GM18867 (cell line): Measurements from ENCODE around the gene GMCL2.
"Not testable (repeated sequence)": the region's sequence is repeated elsewhere in the genome, so short reads cannot be mapped to it uniquely, and the experiment has no call there.

Source experiments
- ATAC-seq: cut with Tn5 transposase; IDR thresholded peaks from one replicate; pipeline ENCODE4 v1.9.1; 2021; ENCODE audit warnings: mild to moderate bottlenecking, moderate library complexity; ENCODE audit not compliant: unreplicated experiment

Gene GMCL2

GRCh38 chr5:178187014-178187413, at the start of gene GMCL2:
GMCL2 (minus strand) TSS chr5:178187371; CDS start chr5:178187299, 72 bp downstream.
- ATAC-seq = no peak

DNA sequence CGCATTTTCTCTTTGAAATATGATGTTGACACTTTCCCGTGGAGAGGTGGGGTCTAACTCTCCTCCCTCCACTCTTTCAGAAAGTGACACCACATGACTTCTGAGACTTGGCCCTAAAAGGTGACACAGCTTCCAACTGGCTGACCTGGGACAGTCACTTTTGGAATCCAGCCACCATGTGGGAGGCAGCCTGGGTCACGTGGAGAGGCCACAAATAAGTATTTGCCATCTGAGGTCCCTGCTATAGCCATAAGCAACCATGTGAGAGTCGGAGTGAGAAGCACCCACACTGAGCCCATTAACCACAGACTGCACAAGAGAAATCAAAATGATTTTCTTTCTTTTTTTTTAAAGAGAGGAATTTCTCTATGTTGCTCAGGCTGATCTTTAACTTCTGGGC, 49.5 kb upstream of the GMCL2 start:
- ATAC-seq = no peak

GRCh38 chr5:178236126-178236525, 49.0 kb upstream of the GMCL2 start:
- no peak for ATAC-seq

GRCh38 chr5:178235588-178235974, 48.4 kb upstream of the GMCL2 start:
- ATAC-seq = no peak

GRCh38 chr5:178234750-178235587, 47.8 kb upstream of the GMCL2 start:
- ATAC-seq = no peak

- ATAC-seq = no peak
Measured at GRCh38 chr5:178234121-178234749, 47.1 kb upstream of the GMCL2 start.

GRCh38 chr5:178232920-178233429, 45.8 kb upstream of the GMCL2 start:
- no peak for ATAC-seq

- ATAC-seq = peak; percentile 69
Measured at GRCh38 chr5:178232124-178232919, 45.2 kb upstream of the GMCL2 start, which contains the start of gene PHYKPL. PHYKPL (minus strand) TSS chr5:178232802; CDS start chr5:178232550, 252 bp downstream.

DNA sequence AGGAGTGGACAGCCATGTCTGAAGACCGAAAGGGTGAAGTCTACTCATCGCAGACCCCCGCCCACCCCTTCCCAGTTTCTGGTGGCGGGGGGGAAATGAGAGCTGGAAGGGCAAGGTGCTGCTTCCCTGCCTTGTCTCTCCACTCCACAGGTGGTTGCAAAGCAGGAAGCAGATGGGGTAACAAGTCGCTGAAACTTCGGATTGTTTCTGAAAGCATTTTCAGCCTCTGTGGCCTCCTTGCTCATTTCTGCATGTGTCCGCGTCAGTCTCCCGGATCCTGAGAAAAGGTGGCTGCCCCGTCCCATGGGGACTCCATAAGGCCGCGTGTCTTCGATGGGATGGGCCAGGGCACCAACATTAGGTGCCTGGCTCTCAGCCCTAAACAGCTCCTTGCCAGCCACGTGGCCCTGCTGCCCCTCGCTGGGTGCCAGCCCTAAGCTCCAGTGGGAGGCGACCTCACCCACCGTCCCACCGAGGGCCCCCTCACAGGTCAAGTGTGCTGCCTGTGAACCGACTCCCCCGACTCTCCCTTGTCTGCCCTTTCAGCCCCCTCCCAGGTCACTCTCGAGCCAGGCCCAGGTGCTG, 44.5 kb upstream of the GMCL2 start:
- ATAC-seq = peak; percentile 5

- ATAC-seq = no peak
Measured at GRCh38 chr5:178230879-178231538, 43.8 kb upstream of the GMCL2 start.

DNA sequence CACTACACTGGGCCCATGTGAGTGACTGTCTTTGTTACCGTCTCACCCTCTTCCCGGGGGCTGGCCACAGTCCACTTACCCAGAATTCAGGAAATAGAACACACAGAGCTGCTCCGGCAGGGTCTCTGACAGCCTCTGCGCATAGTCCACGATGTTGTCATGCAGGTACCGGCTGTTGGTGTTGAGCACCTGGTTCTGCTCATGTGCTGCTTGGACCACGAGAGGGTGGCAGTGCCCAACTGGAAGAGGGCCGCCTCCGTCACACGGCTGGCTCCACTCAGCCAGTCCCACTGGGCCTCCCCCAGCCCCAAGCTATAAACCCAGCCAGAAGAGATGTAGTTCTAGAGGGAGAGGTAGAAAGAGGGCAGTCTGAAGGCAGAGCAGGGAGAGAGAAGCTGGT, 42.7 kb upstream of the GMCL2 start:
- ATAC-seq = no peak

DNA sequence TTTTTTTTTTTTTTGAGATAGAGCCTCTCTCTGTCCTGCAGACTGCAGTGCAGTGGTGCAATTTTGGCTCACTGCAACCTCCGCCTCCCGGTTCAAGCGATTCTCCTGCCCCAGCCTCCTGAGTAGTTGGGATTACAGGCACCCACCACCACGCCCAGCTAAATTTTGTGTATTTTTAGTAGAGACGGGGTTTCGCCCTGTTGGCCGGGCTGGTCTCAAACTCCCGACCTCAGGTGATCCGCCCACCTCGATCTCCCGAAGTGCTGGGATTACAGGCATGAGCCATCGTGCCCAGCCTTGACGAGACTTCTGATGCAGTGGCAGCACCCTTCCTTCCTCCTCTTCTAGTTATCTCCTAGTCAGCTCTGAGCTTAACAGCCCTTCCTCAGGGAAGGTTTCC, 41.9 kb upstream of the GMCL2 start:
- ATAC-seq = not testable (repeated sequence)

- ATAC-seq = no peak
Measured at GRCh38 chr5:178228609-178229008, 41.4 kb upstream of the GMCL2 start.

GRCh38 chr5:178227929-178228328, 40.8 kb upstream of the GMCL2 start:
- no peak for ATAC-seq

DNA sequence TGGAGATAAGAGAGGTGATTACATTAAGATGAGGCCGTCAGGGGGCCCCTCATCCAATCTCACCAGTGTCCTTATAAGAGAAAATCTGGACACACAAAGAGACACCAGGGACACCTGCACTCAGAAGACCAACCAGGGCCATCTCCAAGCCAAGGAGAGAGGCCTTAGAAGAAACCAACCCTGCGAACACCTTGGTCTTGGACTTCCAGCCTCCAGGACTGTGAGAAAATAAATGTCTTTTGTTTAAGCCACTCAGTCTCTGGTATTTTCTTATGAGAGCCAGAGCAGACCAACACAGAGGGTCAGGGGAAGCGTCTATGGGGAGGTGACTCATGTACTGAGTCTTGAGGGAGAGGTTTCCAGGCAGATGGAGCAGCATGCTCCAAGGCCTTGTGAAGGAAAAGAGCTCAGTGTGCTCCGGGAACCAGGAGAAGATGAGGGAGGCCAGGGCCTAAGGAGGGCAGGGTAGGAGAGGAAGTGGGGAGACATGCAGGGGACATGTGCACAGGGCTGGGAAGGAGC, 40.0 kb upstream of the GMCL2 start:
- ATAC-seq = no peak

- no peak for ATAC-seq
Measured at GRCh38 chr5:178225174-178225573, 38.0 kb upstream of the GMCL2 start.

- no peak for ATAC-seq
Measured at GRCh38 chr5:178224403-178224802, 37.2 kb upstream of the GMCL2 start.

GRCh38 chr5:178223828-178224335, 36.7 kb upstream of the GMCL2 start:
- no peak for ATAC-seq

- no peak for ATAC-seq
Measured at GRCh38 chr5:178223196-178223773, 36.1 kb upstream of the GMCL2 start.

GRCh38 chr5:178222292-178222691, 35.1 kb upstream of the GMCL2 start:
- ATAC-seq = no peak
